GM19025 (cell line): ENCODE results near the gene PRM1.
A peak's percentile ranks its signal among the peaks of the same experiment; 100 is the strongest.

Experiments used
- ATAC-seq: cut with Tn5 transposase; IDR thresholded peaks from one replicate; pipeline ENCODE4 v1.9.1; 2021; ENCODE audit warnings: mild to moderate bottlenecking, low read depth, moderate library complexity; ENCODE audit not compliant: unreplicated experiment

PRM1 gene

GRCh38 chr16:11255737-11256660, 25.1 kb downstream of the PRM1 start, which contains the start of gene SOCS1:
Gene SOCS1, minus strand, starts transcription at chr16:11256204. Its CDS starts 726 bp downstream, at chr16:11255478.
- ATAC-seq: peak; percentile 55

DNA sequence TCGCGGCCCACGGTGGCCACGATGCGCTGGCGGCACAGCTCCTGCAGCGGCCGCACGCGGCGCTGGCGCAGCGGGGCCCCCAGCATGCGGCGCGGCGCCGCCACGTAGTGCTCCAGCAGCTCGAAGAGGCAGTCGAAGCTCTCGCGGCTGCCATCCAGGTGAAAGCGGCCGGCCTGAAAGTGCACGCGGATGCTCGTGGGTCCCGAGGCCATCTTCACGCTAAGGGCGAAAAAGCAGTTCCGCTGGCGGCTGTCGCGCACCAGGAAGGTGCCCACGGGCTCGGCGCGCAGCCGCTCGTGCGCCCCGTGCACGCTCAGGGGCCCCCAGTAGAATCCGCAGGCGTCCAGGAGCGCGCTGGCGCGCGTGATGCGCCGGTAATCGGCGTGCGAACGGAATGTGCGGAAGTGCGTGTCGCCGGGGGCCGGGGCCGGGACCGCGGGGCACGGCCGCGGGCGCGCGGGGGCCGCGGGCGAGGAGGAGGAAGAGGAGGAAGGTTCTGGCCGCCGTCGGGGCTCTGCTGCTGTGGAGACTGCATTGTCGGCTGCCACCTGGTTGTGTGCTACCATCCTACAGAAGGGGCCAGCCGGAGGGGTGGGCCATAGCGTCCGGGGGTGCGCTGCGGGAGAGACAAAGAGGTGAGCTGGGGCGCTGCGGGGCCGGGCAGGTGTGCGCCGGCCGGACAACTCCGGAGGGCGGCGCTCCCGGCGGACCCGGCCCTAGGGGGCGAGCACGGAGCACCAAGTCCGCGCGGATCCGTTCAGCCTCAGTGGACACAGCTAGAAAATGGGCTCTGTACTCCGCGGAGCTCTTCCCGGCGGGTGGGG, 26.0 kb downstream of the PRM1 start:
- ATAC-seq: no peak

- no peak for ATAC-seq
Measured at GRCh38 chr16:11253995-11254912, 26.9 kb downstream of the PRM1 start.

DNA sequence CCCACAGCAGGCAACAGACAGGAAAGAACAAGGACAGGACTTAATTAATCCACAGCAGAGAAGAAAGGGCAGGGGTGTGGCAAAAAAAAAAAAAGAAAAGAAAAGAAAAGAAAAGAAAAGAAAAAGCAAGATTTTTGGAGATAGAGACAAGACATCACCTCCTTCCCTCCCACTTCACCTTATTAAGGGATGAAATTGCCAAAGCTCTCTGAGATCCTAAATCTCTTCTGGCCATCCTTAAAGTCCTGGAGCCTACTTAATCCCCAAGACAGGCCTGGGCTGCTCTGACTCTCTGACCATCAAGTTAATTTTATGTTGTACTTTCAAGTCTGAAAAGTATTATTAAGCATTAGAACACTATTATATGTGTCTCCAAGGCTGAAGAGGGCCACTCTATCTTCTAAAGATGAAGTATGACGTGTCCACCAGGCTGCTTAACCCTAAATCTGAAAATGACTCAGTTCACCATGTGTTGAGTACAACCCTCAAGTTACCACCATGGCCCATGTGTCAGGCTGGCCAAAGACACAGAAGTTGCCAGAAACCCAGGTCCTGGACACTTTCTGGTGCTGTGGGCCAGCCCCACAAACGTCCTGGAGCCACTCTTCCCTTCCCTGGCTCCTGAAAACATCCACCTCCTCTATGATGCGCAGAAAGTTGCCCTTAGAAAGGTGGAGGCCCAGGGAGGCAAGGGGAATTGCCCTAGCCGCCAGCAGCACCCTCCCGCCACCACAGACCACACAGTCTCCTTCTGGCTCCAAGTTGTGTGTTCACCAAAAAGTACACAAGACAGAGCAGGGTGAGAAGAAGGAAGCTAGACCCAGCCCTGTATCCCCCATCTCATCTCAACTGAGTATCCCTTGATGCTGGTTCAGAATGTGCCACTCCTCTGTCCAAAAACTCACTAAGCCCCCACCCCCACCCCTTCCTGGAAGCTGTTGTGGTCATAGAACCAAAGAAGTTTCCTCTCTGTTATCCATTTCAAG, 27.8 kb downstream of the PRM1 start:
- no peak for ATAC-seq

GRCh38 chr16:11252482-11252931, 28.6 kb downstream of the PRM1 start:
- no peak for ATAC-seq

DNA sequence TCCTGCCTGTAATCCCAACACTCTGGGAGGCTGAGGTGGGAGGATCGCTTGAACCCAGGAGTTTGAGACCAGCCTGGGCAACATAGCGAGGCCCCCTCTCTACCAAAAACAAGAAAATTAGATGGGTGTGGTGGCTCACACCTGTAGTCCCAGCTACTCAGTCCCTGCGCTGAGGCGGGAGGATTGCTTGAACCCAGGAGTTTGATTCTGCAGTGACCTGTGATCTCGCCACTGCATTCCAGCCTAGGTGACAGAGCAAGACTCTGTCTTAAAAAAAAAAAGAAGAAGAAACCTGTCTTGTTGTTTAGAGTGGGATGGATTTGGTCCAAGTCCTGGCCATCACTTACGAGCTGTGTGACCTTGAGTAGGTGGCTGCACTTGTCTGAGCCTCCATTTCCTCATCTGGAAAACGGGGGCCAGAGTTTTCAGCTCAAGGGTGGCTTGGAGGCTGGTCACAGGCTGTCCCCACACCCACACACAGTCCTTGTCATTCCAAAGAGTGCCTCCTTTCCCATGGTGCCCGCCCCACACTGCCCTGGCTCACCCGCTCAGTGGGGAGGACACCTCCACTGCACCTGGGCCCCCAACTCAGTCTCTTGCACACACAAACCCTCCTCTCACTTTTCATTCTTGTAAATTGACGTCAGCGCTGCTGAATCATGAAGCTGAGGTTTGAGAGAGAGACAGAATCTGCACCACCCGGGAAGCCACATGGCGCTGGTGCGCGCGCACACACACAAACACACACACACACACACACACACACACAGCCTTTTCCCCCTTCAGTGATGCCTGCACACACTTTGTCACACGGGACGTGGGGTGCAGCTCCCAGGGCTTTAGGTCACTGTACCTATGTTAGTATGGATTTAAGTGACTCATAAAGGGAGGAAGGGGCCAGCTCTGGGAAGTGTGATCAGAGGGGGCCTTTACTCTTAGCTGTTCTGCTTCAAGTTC, 29.3 kb downstream of the PRM1 start:
- no peak for ATAC-seq

GRCh38 chr16:11250786-11251524, 30.2 kb downstream of the PRM1 start:
- ATAC-seq: no peak

GRCh38 chr16:11250091-11250785, 30.9 kb downstream of the PRM1 start:
- no peak for ATAC-seq

GRCh38 chr16:11249233-11250061, 31.7 kb downstream of the PRM1 start:
- no peak for ATAC-seq

GRCh38 chr16:11248133-11248532, 33.0 kb downstream of the PRM1 start:
- ATAC-seq: no peak

GRCh38 chr16:11245988-11246387, 35.1 kb downstream of the PRM1 start:
- ATAC-seq: no peak

DNA sequence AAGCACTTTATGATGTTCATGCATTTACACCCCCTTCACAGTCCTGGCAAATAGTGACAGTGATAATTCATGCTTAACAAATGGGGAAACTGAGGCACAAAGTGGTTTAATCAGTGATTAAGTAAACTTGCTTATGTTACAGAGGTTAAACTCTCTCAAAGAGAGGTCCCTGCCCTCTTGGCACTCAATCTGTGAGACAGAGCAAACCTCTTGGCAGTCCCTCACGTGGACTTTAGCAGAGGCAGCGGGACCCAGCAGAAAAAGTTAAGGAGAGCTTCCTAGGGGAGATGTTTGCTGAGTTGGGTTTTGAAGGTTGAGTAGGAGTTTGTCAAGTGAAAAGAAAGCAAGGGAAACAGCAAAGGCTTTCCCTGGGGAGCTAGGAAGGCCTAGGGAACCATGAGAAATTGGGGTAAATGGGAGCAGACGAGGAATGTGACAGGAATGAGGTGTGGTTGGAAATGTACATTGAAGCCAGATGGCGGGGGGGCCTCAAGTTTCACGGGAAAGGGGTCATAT, 35.9 kb downstream of the PRM1 start:
- no peak for ATAC-seq

GRCh38 chr16:11242658-11243057, 38.5 kb downstream of the PRM1 start:
- no peak for ATAC-seq

GRCh38 chr16:11241480-11242204, 39.5 kb downstream of the PRM1 start:
- ATAC-seq: no peak
